Stimulated activated CD4-positive, alpha-beta T cell treated with anti-CD3 and anti-CD28 coated beads, Interleukin-4, amount 100 ng/mL, for 24 hours (primary cell): ENCODE measurements around the gene AR.

ENCODE experiments used
- DNase-seq: peaks from one replicate; pipeline ENCODE4 v3.0.0-alpha.2; 2020

Gene AR

DNA sequence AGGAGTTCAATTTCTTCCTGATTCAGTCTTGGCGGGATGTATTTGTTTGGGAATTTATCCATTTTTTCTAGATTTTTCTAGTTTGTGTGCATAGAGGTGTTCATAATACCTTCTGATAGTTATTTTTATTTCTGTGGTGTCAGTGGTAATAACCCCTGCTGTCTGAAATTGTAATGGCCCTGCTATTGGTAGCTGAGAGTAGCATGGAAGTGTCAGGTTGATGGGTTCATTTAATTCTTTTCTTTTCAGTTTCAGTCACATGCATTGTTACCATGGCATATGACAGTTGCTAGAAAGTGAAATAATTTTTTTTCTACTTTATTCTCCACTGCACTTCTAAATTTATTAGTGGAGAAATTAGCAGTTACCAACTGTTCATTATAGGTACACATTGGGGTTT, 20.7 kb downstream of the AR start:
- no peak for DNase-seq

- no peak for DNase-seq
Measured at GRCh38 chrX:67568769-67569168, 24.9 kb downstream of the AR start.

GRCh38 chrX:67570839-67571238, 27.0 kb downstream of the AR start:
- no peak for DNase-seq

DNA sequence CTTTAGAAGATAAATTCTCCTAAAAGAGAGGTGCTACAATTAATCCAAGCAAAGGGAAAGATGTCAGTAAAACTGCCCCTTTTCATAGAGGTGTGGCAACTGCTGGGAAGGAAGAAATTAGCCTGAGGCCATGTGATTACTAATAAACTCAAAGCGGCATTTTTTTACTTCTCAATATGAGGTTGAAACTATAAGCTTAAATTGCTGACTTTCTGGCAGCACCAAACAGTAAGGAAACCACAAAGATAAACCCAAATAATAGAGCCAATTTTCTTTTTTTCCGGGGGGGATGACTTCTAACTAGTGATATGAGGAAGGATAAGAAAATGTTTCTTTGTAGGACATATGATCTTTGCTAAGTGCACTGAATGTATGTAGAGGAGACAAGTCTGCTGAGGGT, 30.9 kb downstream of the AR start:
- no peak for DNase-seq

- no peak for DNase-seq
Measured at GRCh38 chrX:67582436-67582835, 38.6 kb downstream of the AR start.

DNA sequence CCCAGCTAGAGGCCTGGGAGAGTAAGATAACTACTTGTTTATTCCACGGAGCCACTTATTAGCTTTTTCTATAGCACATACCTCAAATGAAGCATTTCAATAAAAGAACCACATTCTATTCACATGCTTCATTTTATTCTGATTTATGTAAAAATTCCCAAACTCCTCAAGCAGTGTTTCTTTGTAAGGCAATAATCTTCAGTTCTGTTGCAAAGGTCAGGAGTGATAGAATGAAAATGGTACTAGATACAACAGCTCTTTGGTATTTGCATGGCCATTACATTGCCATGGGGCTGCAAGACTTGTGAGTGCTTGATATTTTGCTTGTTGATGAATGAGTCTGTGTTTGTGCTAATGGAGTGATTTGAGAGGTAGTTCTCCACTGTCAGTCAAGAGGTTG, 39.4 kb downstream of the AR start:
- no peak for DNase-seq

DNA sequence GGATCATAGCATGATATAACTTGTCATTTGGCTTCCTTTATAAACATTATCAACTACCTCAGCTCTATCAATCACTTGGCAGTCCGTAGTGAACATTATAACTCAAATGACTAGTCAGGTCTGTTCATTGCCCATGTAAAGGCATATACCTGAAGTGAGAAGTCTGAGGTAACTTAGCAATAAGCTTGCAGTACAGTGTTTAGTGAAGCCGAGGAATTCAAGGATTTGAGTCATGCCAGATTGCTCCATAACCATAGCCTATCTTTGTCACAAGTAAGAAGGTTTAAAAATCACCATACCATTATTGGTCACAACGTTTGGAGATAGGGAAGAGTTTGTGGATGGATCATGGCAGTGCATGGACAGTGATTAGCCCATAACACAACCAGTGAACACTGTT, 41.6 kb downstream of the AR start:
- DNase-seq, result no peak

- no peak for DNase-seq
Measured at GRCh38 chrX:67587946-67588624, 44.3 kb downstream of the AR start.

- no peak for DNase-seq
Measured at GRCh38 chrX:67596839-67597790, 53.3 kb downstream of the AR start.

- DNase-seq, result no peak
Measured at GRCh38 chrX:67599532-67599931, 55.7 kb downstream of the AR start.

DNA sequence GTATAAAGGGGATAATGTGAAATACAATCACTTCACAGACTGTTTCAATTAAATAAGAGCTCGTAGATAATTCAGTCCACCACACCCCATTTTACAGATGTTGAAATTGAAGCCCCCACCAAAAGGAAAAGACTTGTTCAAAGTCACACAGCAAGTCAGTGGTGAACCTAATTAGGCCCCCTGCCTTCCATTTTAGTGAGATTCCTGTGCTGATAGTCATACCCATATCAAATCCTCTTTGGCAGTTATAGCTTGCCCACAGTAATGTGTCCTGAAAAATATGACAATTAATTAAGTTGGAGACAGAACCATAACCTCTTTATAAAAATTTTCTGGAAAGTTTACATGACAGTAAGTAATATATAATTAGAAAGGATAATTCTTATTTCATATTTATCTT, 58.0 kb downstream of the AR start:
- no peak for DNase-seq

GRCh38 chrX:67604979-67605703, 61.3 kb downstream of the AR start:
- no peak for DNase-seq

- no peak for DNase-seq
Measured at GRCh38 chrX:67607466-67607865, 63.6 kb downstream of the AR start.

- no peak for DNase-seq
Measured at GRCh38 chrX:67610282-67610681, 66.5 kb downstream of the AR start.

- no peak for DNase-seq
Measured at GRCh38 chrX:67612231-67612630, 68.4 kb downstream of the AR start.

- DNase-seq, result no peak
Measured at GRCh38 chrX:67613366-67613765, 69.5 kb downstream of the AR start.

- no peak for DNase-seq
Measured at GRCh38 chrX:67613996-67614395, 70.2 kb downstream of the AR start.

GRCh38 chrX:67614423-67614822, 70.6 kb downstream of the AR start:
- DNase-seq, result no peak

DNA sequence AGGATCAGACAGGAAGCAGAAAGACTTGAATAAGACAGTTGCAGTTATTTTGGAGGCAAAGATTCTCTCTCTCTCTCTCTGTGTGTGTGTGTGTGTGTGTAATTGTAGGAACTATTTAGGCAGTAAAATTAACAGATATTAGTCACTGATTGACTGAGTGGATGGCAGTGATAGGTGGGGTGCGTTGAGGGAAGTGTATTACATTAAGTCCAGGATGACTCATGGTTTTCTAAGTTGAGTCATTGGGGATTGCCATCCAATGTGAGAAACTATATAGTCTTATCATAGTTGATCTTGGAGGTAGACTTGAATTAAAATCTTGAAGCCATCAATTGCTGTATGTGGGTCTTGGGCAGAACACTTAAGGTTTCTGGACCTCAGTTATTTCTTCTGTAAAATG, 75.4 kb downstream of the AR start:
- no peak for DNase-seq

- DNase-seq, result no peak
Measured at GRCh38 chrX:67622053-67622585, 78.3 kb downstream of the AR start.

DNA sequence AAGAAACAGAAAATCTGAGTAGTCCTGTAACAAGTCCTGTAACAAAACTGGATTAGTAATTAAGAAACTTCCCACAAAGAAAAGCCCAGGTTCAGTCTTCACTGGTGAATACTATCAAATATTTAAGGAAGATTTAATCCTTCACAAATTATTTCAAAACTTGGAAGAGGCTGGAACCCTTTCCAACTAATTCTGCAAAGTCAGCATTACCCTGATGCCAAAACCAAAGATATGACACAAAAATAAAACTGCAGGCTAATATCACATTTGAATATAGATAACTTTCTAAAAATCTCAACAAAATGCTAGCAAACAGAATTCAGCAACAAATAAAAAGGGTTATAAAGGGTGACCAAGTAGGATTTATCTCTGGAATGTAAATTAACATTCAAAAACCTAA, 80.5 kb downstream of the AR start:
- DNase-seq, result no peak

DNA sequence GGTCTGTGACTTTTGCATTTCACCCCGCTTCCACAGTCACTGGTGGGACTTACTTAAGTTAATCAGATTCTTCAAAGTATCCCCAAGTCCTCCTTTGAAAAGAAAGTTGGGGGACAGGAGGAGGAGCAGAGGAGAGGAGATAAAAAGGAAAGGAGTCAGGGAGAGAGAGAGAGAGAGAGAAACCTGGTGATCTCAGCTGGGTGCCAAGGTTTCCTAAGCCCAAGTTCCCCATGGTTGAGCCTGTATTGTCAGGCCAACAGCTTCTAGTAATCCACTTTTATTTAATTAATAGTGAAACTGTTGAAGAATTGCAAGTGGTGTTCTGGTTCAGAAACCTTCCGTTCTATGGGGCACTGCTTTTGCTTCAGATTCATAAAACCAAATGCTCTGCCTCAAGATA, 91.6 kb downstream of the AR start:
- DNase-seq, result no peak

- no peak for DNase-seq
Measured at GRCh38 chrX:67636532-67636931, 92.7 kb downstream of the AR start.
